Measurements from ENCODE around the gene POLR1A.

The POLR1A gene

DNA sequence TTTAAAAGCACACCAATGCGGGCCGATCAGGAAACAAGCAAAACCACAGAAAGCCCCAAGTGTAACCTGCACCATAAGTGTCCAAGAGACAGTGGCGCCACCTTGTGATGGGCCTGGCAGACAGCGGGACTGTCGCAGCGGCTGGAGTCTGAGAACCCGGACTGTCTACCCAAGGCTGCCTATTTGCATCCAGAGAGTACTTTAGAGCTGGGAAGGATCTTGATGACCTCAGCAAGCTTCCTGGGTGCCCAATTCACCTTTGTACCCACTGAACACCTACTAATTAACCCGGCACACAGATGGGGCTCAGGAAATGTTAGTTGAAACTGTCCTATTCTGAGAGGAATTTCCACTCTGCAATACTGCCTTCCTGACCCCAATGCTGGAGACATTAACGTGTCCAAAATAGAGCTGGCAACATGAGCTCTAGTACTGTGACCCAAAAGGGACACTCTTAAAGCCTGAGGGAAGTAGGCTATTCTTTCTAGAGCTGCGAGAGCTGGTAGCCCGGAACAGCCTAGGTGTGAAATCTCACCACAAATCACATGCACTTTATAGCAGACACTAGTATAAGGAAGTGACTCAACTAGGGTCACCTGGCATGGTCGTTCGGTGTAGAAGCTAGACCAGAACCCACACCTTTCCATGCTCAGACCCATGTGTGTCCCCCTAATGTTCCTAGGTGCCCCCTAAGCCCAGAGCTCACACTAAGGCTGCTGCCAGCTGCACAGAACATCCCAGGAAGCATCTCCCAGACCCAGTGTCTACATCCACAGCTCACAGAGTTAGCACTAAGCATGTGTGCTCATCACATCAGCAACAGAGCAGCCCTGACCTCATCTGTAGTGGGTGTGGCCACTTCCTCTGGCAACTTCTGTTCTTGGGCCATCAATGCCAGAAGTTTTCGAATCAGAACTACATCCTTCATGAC, 25.4 kb downstream of the POLR1A start:
- peak; percentile 78 to 82 for DNase-seq (ENCODE audit: low spot score in 2 of 2)
- Mint-ChIP-seq H3K4me3 (peak overlapping the region; percentile 69), H3K27me3 (no peaks in the 10 kb centered on the region), H3K4me1 (peaks cover 22% of the 10 kb centered on the region), H3K27ac (ENCODE audit: low read depth) (peak overlapping the region; percentile 96), H3K36me3 (ENCODE audit: insufficient read depth) (peaks cover 18% of the 10 kb centered on the region), H3K9me3 (no peaks in the 10 kb centered on the region)
- peak; percentile 95 for ATAC-seq (replicated peaks; ENCODE audit: extremely low read depth, poor library complexity, severe bottlenecking)

DNA sequence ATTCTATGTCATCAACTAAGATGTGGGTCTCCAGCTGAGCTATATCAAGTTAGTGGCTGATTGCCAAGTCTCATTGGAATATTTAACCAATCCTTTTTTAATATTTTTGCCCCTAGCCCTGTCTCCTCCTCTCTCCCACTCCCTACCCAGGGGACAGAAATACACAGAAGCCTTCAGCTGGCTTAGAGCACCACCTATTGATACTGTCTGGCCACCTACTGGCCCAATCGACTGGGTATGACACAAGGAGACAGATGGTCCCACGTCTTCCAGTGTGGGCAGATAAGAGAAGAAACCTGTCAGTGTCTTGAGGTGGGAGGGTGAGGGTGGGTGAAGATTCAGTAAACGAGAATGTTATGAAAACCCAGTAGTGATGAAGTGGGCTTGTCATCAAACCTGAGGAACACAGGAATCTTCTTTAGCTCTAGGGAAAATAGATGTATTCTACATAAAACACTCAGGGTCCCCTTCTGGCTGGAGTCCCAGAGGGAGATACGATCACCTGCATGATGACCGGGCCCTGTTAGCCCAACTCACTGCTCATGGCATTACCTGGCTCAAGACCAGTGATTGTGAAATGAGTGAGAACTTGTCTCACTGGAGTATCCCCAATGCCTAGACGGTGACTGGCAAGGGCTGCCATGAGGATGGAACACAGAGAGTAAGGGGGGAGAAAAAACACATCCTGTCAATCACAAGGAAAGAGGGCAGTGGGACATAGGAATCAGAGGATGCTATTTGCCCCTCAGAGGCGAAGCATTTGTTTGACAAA, 26.7 kb downstream of the POLR1A start:
- DNase-seq (ENCODE audit: low spot score in 2 of 2) (no peak), ATAC-seq (replicated peaks; ENCODE audit: extremely low read depth, poor library complexity, severe bottlenecking) (no peak)
- H3K4me3 Mint-ChIP-seq, result peak overlapping the region; percentile 31
- H3K27ac Mint-ChIP-seq (ENCODE audit: low read depth), result peak overlapping the region; percentile 96
- peaks cover 22% of the 10 kb centered on the region for H3K4me1 Mint-ChIP-seq
- peaks cover 20% of the 10 kb centered on the region for H3K36me3 Mint-ChIP-seq (ENCODE audit: insufficient read depth)
- no peaks in the 10 kb centered on the region for H3K27me3 Mint-ChIP-seq
- H3K9me3 Mint-ChIP-seq, result no peaks in the 10 kb centered on the region

DNA sequence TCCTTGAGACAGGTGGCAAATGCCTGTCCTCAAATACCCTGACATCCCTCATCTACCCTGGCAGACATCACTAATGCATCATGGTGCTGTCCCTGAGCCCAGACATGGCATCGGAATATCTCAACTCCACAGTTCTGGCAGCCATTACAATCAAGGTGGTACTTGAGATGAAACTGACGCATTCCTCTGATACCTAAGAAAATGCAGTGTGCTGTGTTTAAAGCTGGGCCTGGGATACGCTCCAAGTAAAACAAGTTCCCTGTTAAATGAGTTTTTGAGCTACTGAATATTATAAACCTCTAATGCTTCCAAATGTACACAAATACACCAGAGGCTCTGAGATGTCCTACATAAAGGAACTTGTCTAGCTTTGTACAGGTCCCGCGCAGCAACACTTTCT, 29.8 kb downstream of the POLR1A start:
- peaks cover 21% of the 10 kb centered on the region for H3K36me3 Mint-ChIP-seq (ENCODE audit: insufficient read depth)
- no peaks in the 10 kb centered on the region for H3K27me3 Mint-ChIP-seq
- no peak for ATAC-seq (replicated peaks; ENCODE audit: extremely low read depth, poor library complexity, severe bottlenecking)
- H3K27ac Mint-ChIP-seq (ENCODE audit: low read depth), result no peak overlapping the region
- peaks cover 20% of the 10 kb centered on the region for H3K4me1 Mint-ChIP-seq
- H3K9me3 Mint-ChIP-seq, result no peaks in the 10 kb centered on the region
- no peak for DNase-seq (ENCODE audit: low spot score in 2 of 2)
- no peak overlapping the region for H3K4me3 Mint-ChIP-seq

DNA sequence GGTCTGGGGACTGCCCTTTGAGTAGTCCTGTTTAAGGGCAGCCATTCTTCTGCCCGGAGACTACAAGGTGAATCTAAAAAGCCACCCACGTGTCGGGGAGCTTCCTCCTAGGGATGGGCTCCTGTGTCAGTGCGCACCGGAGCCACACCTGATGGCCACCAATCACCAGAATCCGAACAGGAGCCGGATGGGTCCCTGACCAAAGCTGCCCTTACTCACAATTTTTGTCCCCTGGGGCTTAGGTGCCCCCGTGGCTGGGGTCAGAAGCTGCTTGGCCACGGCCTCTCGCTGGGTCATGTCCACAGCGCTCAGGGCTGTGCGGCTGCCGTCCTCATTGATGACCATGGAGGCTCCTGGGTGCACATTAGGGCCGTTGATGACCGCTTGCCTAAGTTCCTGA, 30.9 kb downstream of the POLR1A start:
- Mint-ChIP-seq H3K36me3 (ENCODE audit: insufficient read depth) (peaks cover 25% of the 10 kb centered on the region), H3K4me1 (peaks cover 9% of the 10 kb centered on the region), H3K27me3 (no peaks in the 10 kb centered on the region), H3K9me3 (no peaks in the 10 kb centered on the region), H3K27ac (ENCODE audit: low read depth) (no peak overlapping the region), H3K4me3 (no peak overlapping the region)
- no peak for DNase-seq (ENCODE audit: low spot score in 2 of 2)
- no peak for ATAC-seq (replicated peaks; ENCODE audit: extremely low read depth, poor library complexity, severe bottlenecking)

DNA sequence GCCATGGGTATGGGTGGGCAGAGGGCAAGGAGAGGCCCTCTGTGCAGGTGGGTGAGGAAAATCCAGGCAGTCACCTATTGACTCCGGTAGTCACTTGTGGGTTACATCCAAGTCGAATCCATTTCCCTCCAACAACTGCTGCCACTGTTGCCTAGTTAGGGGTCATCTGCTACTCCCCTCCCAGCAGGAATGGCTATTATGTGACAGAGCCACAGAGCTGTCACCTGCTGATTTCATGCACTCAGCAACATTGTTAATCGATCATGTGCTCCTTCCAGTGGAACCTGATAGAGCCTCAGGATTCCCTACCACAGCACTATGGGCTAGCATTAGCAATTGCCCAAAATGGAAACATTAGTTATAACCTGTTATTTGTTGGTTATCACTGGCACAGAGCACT, 31.4 kb downstream of the POLR1A start:
- peaks cover 23% of the 10 kb centered on the region for H3K36me3 Mint-ChIP-seq (ENCODE audit: insufficient read depth)
- DNase-seq (ENCODE audit: low spot score in 2 of 2) (no peak), ATAC-seq (replicated peaks; ENCODE audit: extremely low read depth, poor library complexity, severe bottlenecking) (no peak)
- H3K27ac Mint-ChIP-seq (ENCODE audit: low read depth), result no peak overlapping the region
- H3K27me3 Mint-ChIP-seq, result no peaks in the 10 kb centered on the region
- H3K4me3 Mint-ChIP-seq, result no peak overlapping the region
- H3K9me3 Mint-ChIP-seq, result no peaks in the 10 kb centered on the region
- H3K4me1 Mint-ChIP-seq, result peaks cover 4% of the 10 kb centered on the region

DNA sequence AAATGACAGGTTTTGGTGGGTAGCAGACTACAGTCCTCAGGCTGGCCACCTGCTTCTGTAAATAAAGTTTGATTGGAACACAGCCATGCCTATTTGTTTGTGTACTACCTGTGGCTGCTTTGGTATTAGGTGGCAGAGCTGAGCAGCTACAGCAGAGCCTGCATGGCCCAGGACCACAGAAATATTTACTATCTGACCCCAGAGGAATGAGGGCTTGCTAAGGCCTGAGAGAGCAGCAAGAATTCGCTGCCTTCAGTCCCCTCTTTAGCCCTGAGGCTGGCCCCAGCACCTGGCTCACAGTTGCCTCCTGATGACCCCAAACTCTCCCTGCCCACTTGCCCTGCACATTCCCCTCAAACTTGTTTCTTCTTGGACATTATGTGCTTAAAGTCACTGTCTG, 32.5 kb downstream of the POLR1A start:
- Mint-ChIP-seq H3K27ac (ENCODE audit: low read depth) (no peak overlapping the region), H3K9me3 (no peaks in the 10 kb centered on the region), H3K4me3 (no peak overlapping the region), H3K27me3 (no peaks in the 10 kb centered on the region), H3K36me3 (ENCODE audit: insufficient read depth) (peaks cover 23% of the 10 kb centered on the region), H3K4me1 (peaks cover 1% of the 10 kb centered on the region)
- ATAC-seq (replicated peaks; ENCODE audit: extremely low read depth, poor library complexity, severe bottlenecking) (no peak), DNase-seq (ENCODE audit: low spot score in 2 of 2) (no peak)

DNA sequence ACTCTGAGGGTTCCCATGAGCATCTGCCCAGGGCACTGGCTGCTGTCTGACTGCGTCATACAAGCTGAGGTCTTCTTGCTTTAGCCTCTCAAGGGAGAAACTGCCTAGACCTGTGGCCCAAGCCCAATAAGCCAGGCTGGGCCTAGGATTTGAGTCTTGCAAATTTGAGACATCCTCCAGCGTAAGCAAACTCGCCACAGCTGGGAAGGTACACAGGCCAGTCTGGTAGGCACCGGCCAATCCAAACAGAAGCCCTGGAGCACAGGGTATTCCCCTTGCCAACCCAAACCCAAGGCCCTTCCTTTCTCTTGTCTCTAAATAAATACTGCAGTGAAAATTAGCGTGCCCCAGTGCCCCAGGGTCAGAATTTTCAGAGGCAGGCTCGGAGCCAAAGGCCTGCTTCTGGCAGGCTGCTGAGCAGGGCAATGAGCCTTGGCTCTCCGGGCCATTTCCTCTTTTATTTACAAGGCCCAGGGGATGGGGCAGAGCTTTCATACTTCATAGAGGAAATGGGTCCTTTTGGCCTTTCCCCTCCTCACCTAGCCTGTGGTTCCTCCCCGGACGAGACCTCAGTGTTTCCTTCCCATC, 33.3 kb downstream of the POLR1A start:
- DNase-seq (ENCODE audit: low spot score in 2 of 2) (no peak), ATAC-seq (replicated peaks; ENCODE audit: extremely low read depth, poor library complexity, severe bottlenecking) (no peak)
- Mint-ChIP-seq H3K36me3 (ENCODE audit: insufficient read depth) (peaks cover 21% of the 10 kb centered on the region), H3K9me3 (no peaks in the 10 kb centered on the region), H3K27ac (ENCODE audit: low read depth) (peak overlapping the region; percentile 76), H3K4me1 (peaks cover 8% of the 10 kb centered on the region), H3K27me3 (no peaks in the 10 kb centered on the region), H3K4me3 (no peak overlapping the region)

DNA sequence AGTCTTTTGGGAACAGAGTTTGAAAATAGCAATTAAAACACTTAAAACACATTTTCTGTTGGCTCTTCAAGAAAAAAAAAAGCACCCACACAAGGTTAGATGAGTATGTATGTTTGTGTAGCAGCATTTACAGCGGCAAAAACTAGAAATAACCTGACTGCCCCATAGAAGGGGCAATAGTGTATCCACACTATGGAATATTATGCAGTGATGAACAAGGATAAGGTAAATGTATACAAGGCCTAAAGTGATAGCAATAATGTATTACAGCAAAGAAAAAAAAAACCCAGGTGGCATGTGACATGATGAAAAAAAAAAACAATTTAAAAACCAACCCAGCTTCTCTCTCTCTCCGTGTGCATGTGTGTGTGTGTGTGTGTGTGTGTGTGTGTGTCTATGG, 34.8 kb downstream of the POLR1A start:
- no peaks in the 10 kb centered on the region for H3K27me3 Mint-ChIP-seq
- H3K4me3 Mint-ChIP-seq, result no peak overlapping the region
- no peak overlapping the region for H3K27ac Mint-ChIP-seq (ENCODE audit: low read depth)
- H3K4me1 Mint-ChIP-seq, result peaks cover 8% of the 10 kb centered on the region
- no peaks in the 10 kb centered on the region for H3K9me3 Mint-ChIP-seq
- DNase-seq (ENCODE audit: low spot score in 2 of 2) (no peak), ATAC-seq (replicated peaks; ENCODE audit: extremely low read depth, poor library complexity, severe bottlenecking) (no peak)
- H3K36me3 Mint-ChIP-seq (ENCODE audit: insufficient read depth), result peaks cover 19% of the 10 kb centered on the region

DNA sequence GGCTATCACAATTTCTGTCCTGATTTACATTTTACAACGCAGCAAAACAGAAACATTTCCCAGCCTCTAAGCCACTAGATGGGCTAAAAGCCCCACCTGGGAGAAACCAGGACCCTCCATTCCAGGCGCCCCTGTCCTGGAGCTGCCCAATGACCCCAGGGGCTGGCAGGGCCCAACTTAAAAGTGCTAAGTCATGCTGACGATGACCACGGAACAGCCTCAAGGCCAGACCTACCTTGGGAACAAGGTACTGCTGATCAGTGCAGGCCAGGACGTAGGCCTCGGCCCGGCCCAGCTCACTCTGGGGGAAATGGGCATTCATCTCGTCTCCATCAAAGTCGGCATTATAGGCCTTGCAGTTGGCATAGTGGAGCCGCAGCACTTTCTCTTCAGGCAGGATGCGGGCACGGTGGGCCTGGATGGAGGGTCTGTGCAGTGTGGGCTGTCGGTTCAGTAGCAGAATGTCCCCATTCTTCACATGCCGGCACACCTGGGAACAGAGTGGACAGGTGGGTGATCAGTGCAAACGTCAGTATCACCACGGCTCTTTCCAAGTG, 35.8 kb downstream of the POLR1A start:
- H3K27ac Mint-ChIP-seq (ENCODE audit: low read depth), result no peak overlapping the region
- ATAC-seq (replicated peaks; ENCODE audit: extremely low read depth, poor library complexity, severe bottlenecking) (no peak), DNase-seq (ENCODE audit: low spot score in 2 of 2) (no peak)
- no peaks in the 10 kb centered on the region for H3K9me3 Mint-ChIP-seq
- H3K36me3 Mint-ChIP-seq (ENCODE audit: insufficient read depth), result peaks cover 23% of the 10 kb centered on the region
- H3K4me1 Mint-ChIP-seq, result peaks cover 8% of the 10 kb centered on the region
- no peak overlapping the region for H3K4me3 Mint-ChIP-seq
- no peaks in the 10 kb centered on the region for H3K27me3 Mint-ChIP-seq

DNA sequence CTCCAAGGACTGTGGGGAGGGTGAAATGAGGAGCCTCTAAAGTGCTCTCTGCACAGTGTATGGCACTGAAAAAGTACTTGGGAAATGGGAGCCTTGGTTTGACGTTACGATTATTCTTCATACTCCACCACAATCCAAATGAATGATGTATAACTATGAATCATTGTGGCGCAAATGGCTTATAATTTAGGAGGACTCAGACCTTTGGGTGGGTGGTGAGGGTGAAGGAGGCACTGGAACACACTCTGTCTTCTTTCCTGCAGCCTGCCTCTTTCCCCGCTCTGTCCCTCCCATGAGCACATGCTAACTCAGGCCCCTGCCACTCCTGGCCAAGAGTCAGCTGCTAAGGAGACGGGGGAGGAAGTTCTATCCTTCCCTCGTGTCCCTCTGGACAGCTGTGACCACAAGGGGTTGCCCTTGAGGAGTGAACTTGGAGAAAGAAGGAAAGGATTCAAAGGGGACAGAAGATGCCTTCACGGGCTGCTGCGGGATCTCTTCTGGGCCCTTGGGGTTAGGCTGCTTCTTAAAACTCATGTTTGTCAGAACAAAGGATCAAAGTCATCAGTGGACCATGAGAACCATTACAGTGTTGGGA, 36.5 kb downstream of the POLR1A start:
- Mint-ChIP-seq H3K9me3 (no peaks in the 10 kb centered on the region), H3K36me3 (ENCODE audit: insufficient read depth) (peaks cover 23% of the 10 kb centered on the region), H3K4me1 (peaks cover 8% of the 10 kb centered on the region), H3K27me3 (no peaks in the 10 kb centered on the region), H3K27ac (ENCODE audit: low read depth) (no peak overlapping the region), H3K4me3 (no peak overlapping the region)
- DNase-seq (ENCODE audit: low spot score in 2 of 2), result no peak
- ATAC-seq (replicated peaks; ENCODE audit: extremely low read depth, poor library complexity, severe bottlenecking), result no peak

DNA sequence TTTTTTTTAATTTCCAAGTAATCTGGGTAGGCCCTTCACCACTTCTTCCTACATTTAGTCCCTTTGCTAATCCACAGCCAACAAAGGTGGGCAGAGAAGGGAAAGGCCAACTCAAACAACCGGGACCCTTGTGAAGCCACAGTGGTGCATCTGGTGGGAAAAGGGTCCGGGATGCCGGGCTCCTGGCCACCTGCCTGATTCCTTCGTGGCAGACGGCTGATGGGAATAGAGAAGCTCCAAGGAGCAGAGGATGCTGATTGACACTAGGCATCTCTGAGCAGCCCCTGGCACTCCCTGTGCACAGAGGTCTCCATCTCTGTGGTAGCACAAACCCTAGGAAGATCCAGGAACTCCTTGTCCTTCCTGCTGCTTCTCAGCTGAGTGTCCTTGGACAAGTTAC, 37.0 kb downstream of the POLR1A start:
- ATAC-seq (replicated peaks; ENCODE audit: extremely low read depth, poor library complexity, severe bottlenecking), result no peak
- H3K36me3 Mint-ChIP-seq (ENCODE audit: insufficient read depth), result peaks cover 24% of the 10 kb centered on the region
- no peak overlapping the region for H3K4me3 Mint-ChIP-seq
- H3K4me1 Mint-ChIP-seq, result peaks cover 8% of the 10 kb centered on the region
- H3K27ac Mint-ChIP-seq (ENCODE audit: low read depth), result no peak overlapping the region
- H3K27me3 Mint-ChIP-seq, result no peaks in the 10 kb centered on the region
- H3K9me3 Mint-ChIP-seq, result no peaks in the 10 kb centered on the region
- DNase-seq (ENCODE audit: low spot score in 2 of 2), result no peak

DNA sequence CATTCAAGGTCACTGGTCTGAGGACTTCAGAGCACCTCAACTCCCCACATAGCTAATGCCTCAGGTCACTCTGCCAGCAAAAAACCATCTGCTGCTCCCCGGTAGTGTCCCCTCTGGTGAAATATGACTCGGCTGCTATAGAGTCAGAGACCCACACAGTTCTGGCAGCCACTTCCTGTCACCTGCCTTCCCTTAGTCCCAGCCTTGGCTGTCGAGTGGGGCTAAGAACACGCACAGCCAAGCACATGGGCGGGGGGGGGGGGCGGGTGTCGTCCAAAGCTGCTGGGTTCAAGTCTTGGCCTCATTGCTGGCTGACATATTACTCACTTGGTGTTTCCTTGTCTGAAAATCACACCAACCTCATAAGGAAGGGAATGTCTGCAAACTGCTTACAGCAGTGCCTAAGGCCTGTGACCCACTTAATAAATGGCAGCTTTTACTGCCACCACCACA, 37.5 kb downstream of the POLR1A start:
- Mint-ChIP-seq H3K27me3 (no peaks in the 10 kb centered on the region), H3K36me3 (ENCODE audit: insufficient read depth) (peaks cover 25% of the 10 kb centered on the region), H3K9me3 (no peaks in the 10 kb centered on the region), H3K4me3 (no peak overlapping the region), H3K27ac (ENCODE audit: low read depth) (peak overlapping the region; percentile 74), H3K4me1 (peaks cover 8% of the 10 kb centered on the region)
- ATAC-seq (replicated peaks; ENCODE audit: extremely low read depth, poor library complexity, severe bottlenecking), result peak; percentile 98
- DNase-seq (ENCODE audit: low spot score in 2 of 2), result peak in 1 of 2 donors; percentile 22
